ENCODE results near the gene KCNIP4. TPM values are rescaled to one million over a fixed set of nuclear protein-coding genes. Genes with fewer than 3 reads are reported as not detected.

Gene KCNIP4
- polyA plus RNA-seq, 3 donors: 0.09 to 0.25 TPM; not detected in 1

- 79% methylated on average over 2 of the region's 2 CpGs for WGBS (ENCODE audit: insufficient coverage)
- DNase-seq: no peak
Observed at GRCh38 chr4:21735866-21736265, 212.7 kb downstream of the KCNIP4 start.

GRCh38 chr4:21733894-21734630 lies 214.5 kb downstream of the KCNIP4 start:
- no peak overlapping the region for H3K4me3 Mint-ChIP-seq
- DNase-seq: no peak
- Histone ChIP-seq H3K79me2 (ENCODE audit: insufficient read depth, low read length) (no peaks in the 10 kb centered on the region), H4K20me1 (ENCODE audit: insufficient read depth, low read length) (no peaks in the 10 kb centered on the region), H2AFZ (ENCODE audit: insufficient read depth, low read depth, low read length, poor library complexity, severe bottlenecking) (no peak overlapping the region), H3K36me3 (replicated peaks in 1 of 2; ENCODE audit: control insufficient read depth in 1 of 2, insufficient read depth in 2 of 2, low read length in 2 of 2) (no peaks in the 10 kb centered on the region), H3K4me2 (replicated peaks; ENCODE audit: extremely low read depth, low read length, poor library complexity, severe bottlenecking) (no peak overlapping the region), H3K4me3 (replicated peaks in 1 of 3; ENCODE audit: low read depth in 2 of 3, low read length in 3 of 3) (no peak overlapping the region), H3K9ac (ENCODE audit: insufficient read depth, low read length, poor library complexity, severe bottlenecking) (no peak overlapping the region), H3K27ac (ENCODE audit: low read depth in 1 of 2, low read length in 2 of 2) (no peak overlapping the region), H3K9me3 (replicated peaks in 1 of 2; ENCODE audit: control insufficient read depth in 1 of 2, insufficient read depth in 1 of 2, low read length in 2 of 2) (no peaks in the 10 kb centered on the region), H3K4me1 (ENCODE audit: control insufficient read depth in 1 of 2, insufficient read depth in 2 of 2, low read length in 2 of 2) (no peaks in the 10 kb centered on the region), H3K27me3 (ENCODE audit: control insufficient read depth in 2 of 2, insufficient read depth in 2 of 2, low read length in 2 of 2) (no peaks in the 10 kb centered on the region)
- peaks cover 0 to 2% (median 2%) of the 10 kb centered on the region in 3 donors for H3K27me3 Mint-ChIP-seq (ENCODE audit: low read depth in 3 of 3)
- TF ChIP-seq CTCF (IDR thresholded peaks at IDR 0.05): no peak
- intact Hi-C loops (cut with micrococcal nuclease): no loop called here
- H3K4me1 Mint-ChIP-seq: no peaks in the 10 kb centered on the region
- no CpG with 5 or more reads among the region's 3 CpGs for WGBS (ENCODE audit: insufficient coverage)
- H3K9me3 Mint-ChIP-seq: no peaks in the 10 kb centered on the region
- H3K36me3 Mint-ChIP-seq: no peaks in the 10 kb centered on the region
- H3K27ac Mint-ChIP-seq: no peak overlapping the region

More at GRCh38 chr4:21735866-21736265, 212.7 kb downstream of the KCNIP4 start:
- Mint-ChIP-seq H3K9me3 (no peaks in the 10 kb centered on the region), H3K27ac (no peak overlapping the region), H3K27me3 (ENCODE audit: low read depth in 3 of 3) (peaks cover 0 to 2% (median 2%) of the 10 kb centered on the region in 3 donors), H3K4me3 (no peak overlapping the region), H3K4me1 (no peaks in the 10 kb centered on the region), H3K36me3 (no peaks in the 10 kb centered on the region)
- Histone ChIP-seq H4K20me1 (ENCODE audit: insufficient read depth, low read length) (no peaks in the 10 kb centered on the region), H3K9me3 (replicated peaks in 1 of 2; ENCODE audit: control insufficient read depth in 1 of 2, insufficient read depth in 1 of 2, low read length in 2 of 2) (no peaks in the 10 kb centered on the region), H3K36me3 (replicated peaks in 1 of 2; ENCODE audit: control insufficient read depth in 1 of 2, insufficient read depth in 2 of 2, low read length in 2 of 2) (no peaks in the 10 kb centered on the region), H3K4me2 (replicated peaks; ENCODE audit: extremely low read depth, low read length, poor library complexity, severe bottlenecking) (no peak overlapping the region), H3K27me3 (ENCODE audit: control insufficient read depth in 2 of 2, insufficient read depth in 2 of 2, low read length in 2 of 2) (no peaks in the 10 kb centered on the region), H3K27ac (ENCODE audit: low read depth in 1 of 2, low read length in 2 of 2) (no peak overlapping the region), H3K79me2 (ENCODE audit: insufficient read depth, low read length) (no peaks in the 10 kb centered on the region), H2AFZ (ENCODE audit: insufficient read depth, low read depth, low read length, poor library complexity, severe bottlenecking) (no peak overlapping the region), H3K4me3 (replicated peaks in 1 of 3; ENCODE audit: low read depth in 2 of 3, low read length in 3 of 3) (no peak overlapping the region), H3K4me1 (ENCODE audit: control insufficient read depth in 1 of 2, insufficient read depth in 2 of 2, low read length in 2 of 2) (no peaks in the 10 kb centered on the region), H3K9ac (ENCODE audit: insufficient read depth, low read length, poor library complexity, severe bottlenecking) (no peak overlapping the region)
- no peak for TF ChIP-seq CTCF (IDR thresholded peaks at IDR 0.05)
- intact Hi-C loops (cut with micrococcal nuclease): no loop called here

Measured in CD14-positive monocyte (primary cell).